ENCODE results near the gene SLC23A2.

The SLC23A2 gene

GRCh38 chr20:4832469-4832868 is 168.8 kb downstream of the SLC23A2 start:
- peaks cover 40% of the 10 kb centered on the region in 2 experiments for H3K4me1 ChIP-seq (ENCODE audit: control insufficient read depth in 1 of 2, insufficient read depth in 1 of 2, low read depth in 1 of 2, low read length in 1 of 2)
- no peak overlapping the region for H3K27ac ChIP-seq
- H3K36me3 ChIP-seq: no peaks in the 10 kb centered on the region
- H3K4me3 ChIP-seq (ENCODE audit: low read depth in 1 of 2, low read length in 1 of 2): no peak overlapping the region
- H3K9me3 ChIP-seq: no peaks in the 10 kb centered on the region
- no peaks in the 10 kb centered on the region for H3K27me3 ChIP-seq
- TF ChIP-seq, protein P1, sequence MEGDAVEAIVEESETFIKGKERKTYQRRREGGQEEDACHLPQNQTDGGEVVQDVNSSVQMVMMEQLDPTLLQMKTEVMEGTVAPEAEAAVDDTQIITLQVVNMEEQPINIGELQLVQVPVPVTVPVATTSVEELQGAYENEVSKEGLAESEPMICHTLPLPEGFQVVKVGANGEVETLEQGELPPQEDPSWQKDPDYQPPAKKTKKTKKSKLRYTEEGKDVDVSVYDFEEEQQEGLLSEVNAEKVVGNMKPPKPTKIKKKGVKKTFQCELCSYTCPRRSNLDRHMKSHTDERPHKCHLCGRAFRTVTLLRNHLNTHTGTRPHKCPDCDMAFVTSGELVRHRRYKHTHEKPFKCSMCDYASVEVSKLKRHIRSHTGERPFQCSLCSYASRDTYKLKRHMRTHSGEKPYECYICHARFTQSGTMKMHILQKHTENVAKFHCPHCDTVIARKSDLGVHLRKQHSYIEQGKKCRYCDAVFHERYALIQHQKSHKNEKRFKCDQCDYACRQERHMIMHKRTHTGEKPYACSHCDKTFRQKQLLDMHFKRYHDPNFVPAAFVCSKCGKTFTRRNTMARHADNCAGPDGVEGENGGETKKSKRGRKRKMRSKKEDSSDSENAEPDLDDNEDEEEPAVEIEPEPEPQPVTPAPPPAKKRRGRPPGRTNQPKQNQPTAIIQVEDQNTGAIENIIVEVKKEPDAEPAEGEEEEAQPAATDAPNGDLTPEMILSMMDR (IDR thresholded peaks at IDR 0.05): no peak

DNA sequence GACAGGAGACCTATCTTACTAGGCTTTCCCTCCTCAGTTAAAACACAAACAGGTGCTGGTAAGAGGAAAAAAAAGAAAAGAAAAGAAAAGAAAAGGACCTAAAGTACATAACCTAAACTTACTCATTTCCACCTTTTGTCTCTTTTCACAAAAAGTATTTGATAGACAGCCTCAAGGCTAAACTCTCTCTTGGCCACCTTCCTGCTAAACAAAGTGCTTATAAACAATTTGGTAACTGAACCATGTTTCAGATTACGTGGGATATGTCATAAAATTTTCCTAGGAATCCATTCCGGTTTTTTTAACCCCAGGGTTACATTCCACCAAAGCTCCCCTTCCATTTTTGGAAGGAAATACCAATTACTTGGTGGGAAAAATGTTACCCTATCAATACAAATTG is 170.6 kb downstream of the SLC23A2 start:
- no peaks in the 10 kb centered on the region for H3K36me3 ChIP-seq
- no peaks in the 10 kb centered on the region for H3K27me3 ChIP-seq
- no peaks in the 10 kb centered on the region for H3K9me3 ChIP-seq
- TF ChIP-seq, protein P1 (IDR thresholded peaks at IDR 0.05): no peak
- peak overlapping the region; percentile 100 for H3K27ac ChIP-seq
- H3K4me1 ChIP-seq (ENCODE audit: control insufficient read depth in 1 of 2, insufficient read depth in 1 of 2, low read depth in 1 of 2, low read length in 1 of 2): peaks cover 58% of the 10 kb centered on the region in 2 experiments
- H3K4me3 ChIP-seq (ENCODE audit: low read depth in 1 of 2, low read length in 1 of 2): no peak overlapping the region

GRCh38 chr20:4830259-4830658 is 171.1 kb downstream of the SLC23A2 start:
- Histone ChIP-seq H3K27me3 (no peaks in the 10 kb centered on the region), H3K4me3 (ENCODE audit: low read depth in 1 of 2, low read length in 1 of 2) (peak overlapping the region in 1 of 2 experiments; percentile 55), H3K4me1 (ENCODE audit: control insufficient read depth in 1 of 2, insufficient read depth in 1 of 2, low read depth in 1 of 2, low read length in 1 of 2) (peaks cover 61 to 62% of the 10 kb centered on the region in 2 experiments), H3K27ac (peak overlapping the region; percentile 100), H3K9me3 (no peaks in the 10 kb centered on the region), H3K36me3 (no peaks in the 10 kb centered on the region)
- TF ChIP-seq, protein P1 (IDR thresholded peaks at IDR 0.05): no peak

- TF ChIP-seq, protein P1 (IDR thresholded peaks at IDR 0.05): peak; percentile 64
- Histone ChIP-seq H3K27ac (peak overlapping the region; percentile 100), H3K27me3 (no peaks in the 10 kb centered on the region)
Measured at GRCh38 chr20:4829514-4830215, 171.6 kb downstream of the SLC23A2 start.

DNA sequence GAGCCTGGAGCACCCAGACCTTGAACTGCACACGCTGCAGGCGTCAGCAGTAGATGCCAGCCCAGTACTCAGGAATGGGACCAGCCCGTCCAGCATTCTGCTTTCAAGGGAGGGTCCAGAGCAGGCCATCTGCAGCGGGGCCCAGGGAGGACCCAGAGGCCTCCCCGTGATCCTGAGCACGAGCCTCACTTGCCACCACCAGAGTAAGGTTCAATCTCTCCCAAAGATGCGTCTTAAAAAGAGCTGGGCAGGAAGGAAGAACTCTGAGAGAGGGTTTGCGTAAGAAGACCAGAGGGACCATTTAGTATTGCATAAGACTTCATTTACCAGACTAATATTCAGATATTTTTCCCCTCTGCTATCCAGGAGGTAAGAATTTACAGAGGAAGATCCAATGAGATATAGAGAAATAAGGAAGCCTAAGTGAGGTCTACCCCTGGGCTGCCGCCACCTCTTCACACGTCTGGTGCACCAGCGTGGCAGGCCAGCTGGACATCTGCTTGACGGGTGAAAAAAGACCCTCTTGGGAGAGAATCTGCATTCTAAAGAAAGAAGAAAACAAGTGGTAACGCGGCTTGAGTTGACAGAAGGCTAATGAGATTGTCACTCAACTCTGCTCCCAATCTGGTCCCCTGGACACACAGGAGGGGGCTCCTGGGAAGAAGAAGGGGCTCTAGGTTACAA is 172.3 kb downstream of the SLC23A2 start:
- peaks cover 74% of the 10 kb centered on the region in 2 experiments for H3K4me1 ChIP-seq (ENCODE audit: control insufficient read depth in 1 of 2, insufficient read depth in 1 of 2, low read depth in 1 of 2, low read length in 1 of 2)
- H3K27ac ChIP-seq: peak overlapping the region; percentile 100
- no peaks in the 10 kb centered on the region for H3K27me3 ChIP-seq
- TF ChIP-seq, protein P1 (IDR thresholded peaks at IDR 0.05): peak; percentile 32
- H3K4me3 ChIP-seq (ENCODE audit: low read depth in 1 of 2, low read length in 1 of 2): peak overlapping the region; percentile 55
- no peaks in the 10 kb centered on the region for H3K36me3 ChIP-seq
- no peaks in the 10 kb centered on the region for H3K9me3 ChIP-seq

More at GRCh38 chr20:4829514-4830215, 171.6 kb downstream of the SLC23A2 start:
- peak overlapping the region; percentile 55 for H3K4me3 ChIP-seq (ENCODE audit: low read depth in 1 of 2, low read length in 1 of 2)
- H3K36me3 ChIP-seq: no peaks in the 10 kb centered on the region
- H3K4me1 ChIP-seq (ENCODE audit: control insufficient read depth in 1 of 2, insufficient read depth in 1 of 2, low read depth in 1 of 2, low read length in 1 of 2): peaks cover 67% of the 10 kb centered on the region in 2 experiments
- no peaks in the 10 kb centered on the region for H3K9me3 ChIP-seq

All from neutrophil (primary cell).